ENCODE data around the gene SPZ1.

The SPZ1 gene

GRCh38 chr5:80302636-80303035, 17.2 kb upstream of the SPZ1 start:
- H3K9ac ChIP-seq: no peak overlapping the region
- H3K4me2 ChIP-seq: no peak overlapping the region
- no peaks in the 10 kb centered on the region for H4K20me1 ChIP-seq (ENCODE audit: insufficient read depth)
- no peaks in the 10 kb centered on the region for H3K4me1 ChIP-seq (ENCODE audit: low read depth, poor library complexity, severe bottlenecking)
- no peak overlapping the region for H3K27ac ChIP-seq
- TF ChIP-seq CTCF (conservative IDR thresholded peaks at IDR 0.05; ENCODE audit: low read depth, low read length): no peak
- no peak overlapping the region for H3K4me3 ChIP-seq (IDR thresholded peaks at IDR 0.05; ENCODE audit: insufficient read depth, low read depth, low read length)
- H3K79me2 ChIP-seq (ENCODE audit: insufficient read depth, low read depth): no peaks in the 10 kb centered on the region
- H3K27me3 ChIP-seq (ENCODE audit: insufficient read depth, low read depth): no peaks in the 10 kb centered on the region
- H3K36me3 ChIP-seq (ENCODE audit: insufficient read depth): no peaks in the 10 kb centered on the region
- H2AFZ ChIP-seq (ENCODE audit: low read depth): no peak overlapping the region

GRCh38 chr5:80308526-80308925, 11.3 kb upstream of the SPZ1 start:
- H3K4me1 ChIP-seq (ENCODE audit: low read depth, poor library complexity, severe bottlenecking): no peaks in the 10 kb centered on the region
- no peak overlapping the region for H3K4me2 ChIP-seq
- no peak overlapping the region for H3K9ac ChIP-seq
- H3K27me3 ChIP-seq (ENCODE audit: insufficient read depth, low read depth): no peaks in the 10 kb centered on the region
- H4K20me1 ChIP-seq (ENCODE audit: insufficient read depth): no peaks in the 10 kb centered on the region
- no peaks in the 10 kb centered on the region for H3K36me3 ChIP-seq (ENCODE audit: insufficient read depth)
- no peak overlapping the region for H3K4me3 ChIP-seq (IDR thresholded peaks at IDR 0.05; ENCODE audit: insufficient read depth, low read depth, low read length)
- H3K27ac ChIP-seq: no peak overlapping the region
- no peaks in the 10 kb centered on the region for H3K79me2 ChIP-seq (ENCODE audit: insufficient read depth, low read depth)
- TF ChIP-seq CTCF (conservative IDR thresholded peaks at IDR 0.05; ENCODE audit: low read depth, low read length): no peak
- H2AFZ ChIP-seq (ENCODE audit: low read depth): no peak overlapping the region

- Histone ChIP-seq H3K79me2 (ENCODE audit: insufficient read depth, low read depth) (no peaks in the 10 kb centered on the region), H3K4me3 (IDR thresholded peaks at IDR 0.05; ENCODE audit: insufficient read depth, low read depth, low read length) (no peak overlapping the region), H3K27ac (no peak overlapping the region), H4K20me1 (ENCODE audit: insufficient read depth) (no peaks in the 10 kb centered on the region), H3K4me1 (ENCODE audit: low read depth, poor library complexity, severe bottlenecking) (no peaks in the 10 kb centered on the region), H2AFZ (ENCODE audit: low read depth) (no peak overlapping the region), H3K36me3 (ENCODE audit: insufficient read depth) (no peaks in the 10 kb centered on the region), H3K27me3 (ENCODE audit: insufficient read depth, low read depth) (no peaks in the 10 kb centered on the region), H3K4me2 (no peak overlapping the region), H3K9ac (no peak overlapping the region)
- TF ChIP-seq CTCF (conservative IDR thresholded peaks at IDR 0.05; ENCODE audit: low read depth, low read length): no peak
Measured at GRCh38 chr5:80309871-80310665, 9.7 kb upstream of the SPZ1 start.

- Histone ChIP-seq H3K9ac (no peak overlapping the region), H2AFZ (ENCODE audit: low read depth) (no peak overlapping the region), H3K36me3 (ENCODE audit: insufficient read depth) (no peaks in the 10 kb centered on the region), H3K79me2 (ENCODE audit: insufficient read depth, low read depth) (no peaks in the 10 kb centered on the region), H4K20me1 (ENCODE audit: insufficient read depth) (no peaks in the 10 kb centered on the region), H3K27ac (no peak overlapping the region), H3K4me2 (no peak overlapping the region), H3K27me3 (ENCODE audit: insufficient read depth, low read depth) (no peaks in the 10 kb centered on the region), H3K4me3 (IDR thresholded peaks at IDR 0.05; ENCODE audit: insufficient read depth, low read depth, low read length) (no peak overlapping the region), H3K4me1 (ENCODE audit: low read depth, poor library complexity, severe bottlenecking) (no peaks in the 10 kb centered on the region)
- TF ChIP-seq CTCF (conservative IDR thresholded peaks at IDR 0.05; ENCODE audit: low read depth, low read length): no peak
Measured at GRCh38 chr5:80315244-80315643, 4.6 kb upstream of the SPZ1 start.

All from KMS-11 (cell line).